ENCODE measurements around the gene PSD.

DNA sequence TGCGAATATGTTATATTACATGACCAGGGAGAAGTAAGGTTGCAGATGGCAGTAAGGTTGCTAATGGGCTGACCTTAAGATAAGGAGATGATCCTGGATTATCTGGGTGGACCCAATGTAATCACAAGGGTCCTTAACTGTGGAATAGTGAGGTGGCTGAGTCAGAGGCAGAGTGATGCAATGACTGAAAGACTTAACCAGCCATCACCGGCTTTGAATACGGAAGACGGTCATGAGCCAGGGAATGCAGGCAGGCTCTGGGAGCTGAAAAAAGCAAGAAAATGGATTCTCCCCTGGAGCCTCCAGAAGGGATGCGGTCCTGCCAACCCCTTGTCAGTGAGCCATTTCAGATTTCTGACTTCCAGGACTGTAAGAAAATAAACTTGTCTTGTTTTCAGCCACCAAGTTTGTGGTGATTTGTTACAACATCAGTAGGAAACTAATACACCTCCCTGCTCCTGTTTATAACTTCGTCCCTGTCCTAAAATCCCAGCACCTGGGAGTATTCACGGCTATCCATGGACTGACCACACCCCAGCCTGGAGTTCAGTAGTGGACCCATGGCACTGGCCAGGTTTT lies 37.4 kb upstream of the PSD start:
- TF ChIP-seq, protein P1, sequence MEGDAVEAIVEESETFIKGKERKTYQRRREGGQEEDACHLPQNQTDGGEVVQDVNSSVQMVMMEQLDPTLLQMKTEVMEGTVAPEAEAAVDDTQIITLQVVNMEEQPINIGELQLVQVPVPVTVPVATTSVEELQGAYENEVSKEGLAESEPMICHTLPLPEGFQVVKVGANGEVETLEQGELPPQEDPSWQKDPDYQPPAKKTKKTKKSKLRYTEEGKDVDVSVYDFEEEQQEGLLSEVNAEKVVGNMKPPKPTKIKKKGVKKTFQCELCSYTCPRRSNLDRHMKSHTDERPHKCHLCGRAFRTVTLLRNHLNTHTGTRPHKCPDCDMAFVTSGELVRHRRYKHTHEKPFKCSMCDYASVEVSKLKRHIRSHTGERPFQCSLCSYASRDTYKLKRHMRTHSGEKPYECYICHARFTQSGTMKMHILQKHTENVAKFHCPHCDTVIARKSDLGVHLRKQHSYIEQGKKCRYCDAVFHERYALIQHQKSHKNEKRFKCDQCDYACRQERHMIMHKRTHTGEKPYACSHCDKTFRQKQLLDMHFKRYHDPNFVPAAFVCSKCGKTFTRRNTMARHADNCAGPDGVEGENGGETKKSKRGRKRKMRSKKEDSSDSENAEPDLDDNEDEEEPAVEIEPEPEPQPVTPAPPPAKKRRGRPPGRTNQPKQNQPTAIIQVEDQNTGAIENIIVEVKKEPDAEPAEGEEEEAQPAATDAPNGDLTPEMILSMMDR (IDR thresholded peaks at IDR 0.05; ENCODE audit: low read depth, low read length) = no peak
- TF ChIP-seq EZH2phosphoT487 (IDR thresholded peaks at IDR 0.05; ENCODE audit: low read depth) = no peak
